Coronary artery (tissue), 2 donors: ENCODE results near the gene CACNA1I.
"Not testable (repeated sequence)": the region's sequence is repeated elsewhere in the genome, so short reads cannot be mapped to it uniquely, and the experiment has no call there.

Source experiments
- DNase-seq: peaks from one replicate; pipeline ENCODE4 v3.0.0-alpha.2; 2017; ENCODE audit warnings: low spot score
- H3K27ac ChIP-seq, 2 donors: fragments of 200-600 bp; sonication (generic); one replicate each; pipeline ENCODE4 v1.5.1; 2016 to 2019
- H3K4me3 ChIP-seq: fragments of 200-600 bp; sonication (generic); 2 replicates; pipeline ENCODE4 v1.5.1; 2016; ENCODE audit warnings: mild to moderate bottlenecking, moderate library complexity
- CTCF ChIP-seq: fragments of 200-600 bp; sonication (generic); IDR thresholded peaks from one replicate; pipeline ENCODE4 v1.5.1; 2019; ENCODE audit warnings: antibody characterized with exemption

CACNA1I gene

GRCh38 chr22:39731481-39731880 lies 160.9 kb downstream of the CACNA1I start:
- DNase-seq = no peak
- Histone ChIP-seq H3K4me3 (no peak overlapping the region), H3K27ac (no peak overlapping the region)
- TF ChIP-seq CTCF = no peak

GRCh38 chr22:39731881-39732555 lies 161.5 kb downstream of the CACNA1I start:
- no peak for DNase-seq
- no peak for TF ChIP-seq CTCF
- Histone ChIP-seq H3K4me3 (no peak overlapping the region), H3K27ac (no peak overlapping the region)

GRCh38 chr22:39732625-39733024 lies 162.1 kb downstream of the CACNA1I start:
- no peak for DNase-seq
- Histone ChIP-seq H3K4me3 (no peak overlapping the region), H3K27ac (no peak overlapping the region)
- TF ChIP-seq CTCF = no peak

GRCh38 chr22:39733191-39733590 lies 162.6 kb downstream of the CACNA1I start:
- no peak for TF ChIP-seq CTCF
- no peak overlapping the region for H3K27ac ChIP-seq
- H3K4me3 ChIP-seq = no peak overlapping the region
- no peak for DNase-seq

- not testable (repeated sequence) for H3K4me3 ChIP-seq, H3K27ac ChIP-seq, DNase-seq
These were observed 163.5 kb downstream of the CACNA1I start for GRCh38 chr22:39734046-39734445.

- DNase-seq = no peak
- Histone ChIP-seq H3K4me3 (no peak overlapping the region), H3K27ac (no peak overlapping the region)
- TF ChIP-seq CTCF = no peak
These were observed 164.3 kb downstream of the CACNA1I start for GRCh38 chr22:39734866-39735265.

GRCh38 chr22:39735776-39736175 lies 165.2 kb downstream of the CACNA1I start:
- no peak for DNase-seq
- Histone ChIP-seq H3K27ac (no peak overlapping the region), H3K4me3 (no peak overlapping the region)
- TF ChIP-seq CTCF = no peak

GRCh38 chr22:39738746-39739145 lies 168.2 kb downstream of the CACNA1I start:
- no peak overlapping the region for H3K27ac ChIP-seq
- no peak for DNase-seq
- no peak for TF ChIP-seq CTCF
- H3K4me3 ChIP-seq = no peak overlapping the region
